Prostate gland (tissue), 2 donors: ENCODE results near the gene ZCCHC14. TPM values are rescaled to one million over a fixed set of nuclear protein-coding genes. Genes with fewer than 3 reads are reported as not detected.
"Not testable (repeated sequence)": the region's sequence is repeated elsewhere in the genome, so short reads cannot be mapped to it uniquely, and the experiment has no call there.

ENCODE experiments used
- DNase-seq: peaks from one replicate; pipeline ENCODE4 v3.0.0-alpha.2; 2019; ENCODE audit warnings: low spot score
- H3K27ac ChIP-seq, 2 donors: fragments of 200-600 bp; sonication (generic); 2 replicates each; pipeline ENCODE4 v1.5.1; 2017 to 2019
- H3K27me3 ChIP-seq: fragments of 200-600 bp; sonication (generic); replicated peaks from 2 replicates; pipeline ENCODE4 v1.5.1; 2019; ENCODE audit not compliant: insufficient read depth
- H3K36me3 ChIP-seq, 2 donors: fragments of 200-600 bp; sonication (generic); 1 replicate in 1 of 2; 2 replicates in 1 of 2; pipeline versions ENCODE4 v1.5.1 to v1.8.1; 2017 to 2019
- H3K4me1 ChIP-seq: fragments of 200-600 bp; sonication (generic); replicated peaks from 2 replicates; pipeline ENCODE4 v1.5.1; 2019
- H3K4me3 ChIP-seq, 2 donors: fragments of 200-600 bp; sonication (generic); 2 replicates each; pipeline ENCODE4 v1.5.1; 2017 to 2019
- H3K9me3 ChIP-seq: fragments of 200-600 bp; sonication (generic); 2 replicates; pipeline ENCODE4 v1.5.1; 2017
- CTCF ChIP-seq, 4 experiments: fragments of 200-600 bp in 2 of 4; fragments of 450-650 bp in 2 of 4; sonication (generic) in 2 of 4; IDR thresholded peaks; 1 replicate in 3 of 4; 2 replicates in 1 of 4; pipeline ENCODE4 v1.5.1; 2016 to 2019; ENCODE audit warnings: antibody characterized with exemption in 4 of 4, mild to moderate bottlenecking in 2 of 4, moderate library complexity in 2 of 4
- POLR2A ChIP-seq: fragments of 450-650 bp; IDR thresholded peaks from one replicate; pipeline ENCODE4 v1.6.1; 2016; ENCODE audit warnings: antibody characterized with exemption, mild to moderate bottlenecking
- POLR2AphosphoS5 ChIP-seq: sonication (generic); formaldehyde crosslinking; IDR thresholded peaks from one replicate; pipeline ENCODE4 v1.6.1; 2017; ENCODE audit warnings: antibody characterized with exemption
- WGBS: methylation state at CpG from one replicate; pipeline ENCODE4 v1.1.5; 2018; 5-methylcytosine and 5-hydroxymethylcytosine counted together
- intact Hi-C: fragments of 100-400 bp; cut with DNase I; formaldehyde crosslinking; loops from one replicate; pipeline ENCODE4 v1.14.2; 2022
- total RNA-seq, 2 donors: library from RNA; depleted of rRNA; stranded (reverse); fragments of >200 nt; gene quantifications; one replicate each; pipeline ENCODE4 v1.1.0, GENCODE V29; 2016

ZCCHC14 gene
- total RNA-seq, 2 donors from 2014 or later, result 14.9 to 55.7 TPM

GRCh38 chr16:87483481-87483880 lies 9.3 kb downstream of the ZCCHC14 start:
- Histone ChIP-seq H3K36me3 (no peaks in the 10 kb centered on the region), H3K27me3 (no peaks in the 10 kb centered on the region), H3K4me1 (no peaks in the 10 kb centered on the region), H3K4me3 (no peak overlapping the region), H3K27ac (no peak overlapping the region), H3K9me3 (no peaks in the 10 kb centered on the region)
- intact Hi-C loops, result no loop called here
- 59% methylated on average over 5 of the region's 5 CpGs for WGBS
- TF ChIP-seq POLR2A (no peak), CTCF (IDR thresholded peaks at IDR 0.05) (no peak), POLR2AphosphoS5 (no peak)
- no peak for DNase-seq

- H3K27ac ChIP-seq, DNase-seq, H3K4me3 ChIP-seq, intact Hi-C loops, H3K27me3 ChIP-seq, H3K4me1 ChIP-seq, H3K9me3 ChIP-seq, H3K36me3 ChIP-seq: not testable (repeated sequence)
- WGBS, result 92% methylated on average over 6 of the region's 6 CpGs
These were observed 10.2 kb downstream of the ZCCHC14 start for GRCh38 chr16:87482670-87483069.

- intact Hi-C loops, result no loop called here
- no peaks in the 10 kb centered on the region for H3K36me3 ChIP-seq
- no peak for DNase-seq
- no peak overlapping the region for H3K27ac ChIP-seq
- H3K4me3 ChIP-seq, result no peak overlapping the region
- H3K4me1 ChIP-seq, result no peaks in the 10 kb centered on the region
- H3K27me3 ChIP-seq, result no peaks in the 10 kb centered on the region
- 91% methylated on average over 9 of the region's 9 CpGs for WGBS
- TF ChIP-seq CTCF (IDR thresholded peaks at IDR 0.05), result no peak
- no peaks in the 10 kb centered on the region for H3K9me3 ChIP-seq
These were observed 10.6 kb downstream of the ZCCHC14 start for GRCh38 chr16:87482266-87482665.

DNA sequence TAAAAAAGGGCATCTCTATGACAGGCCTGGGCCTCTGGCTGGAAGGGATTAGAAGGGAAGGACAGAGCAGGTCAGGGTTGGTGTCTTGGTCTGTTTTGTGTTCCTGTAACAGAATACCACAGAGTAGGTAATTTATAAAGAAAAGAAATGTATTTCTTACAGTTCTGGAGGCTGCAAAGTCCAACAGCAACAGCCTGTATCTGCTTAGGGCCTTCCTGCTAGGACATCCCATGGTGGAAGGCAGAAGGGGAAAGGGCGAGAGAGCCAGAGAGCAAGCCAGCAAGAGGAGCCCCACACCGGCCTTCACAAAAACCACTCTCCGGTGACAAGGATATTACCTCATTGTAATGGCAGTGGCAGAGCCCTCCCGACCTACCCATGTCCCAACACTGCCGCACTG lies 11.1 kb downstream of the ZCCHC14 start:
- H3K4me1 ChIP-seq, H3K4me3 ChIP-seq, H3K36me3 ChIP-seq, DNase-seq, H3K27me3 ChIP-seq, intact Hi-C loops, H3K9me3 ChIP-seq, H3K27ac ChIP-seq: not testable (repeated sequence)
- WGBS, result 98% methylated on average over 5 of the region's 5 CpGs

- DNase-seq, intact Hi-C loops, H3K36me3 ChIP-seq, H3K9me3 ChIP-seq, H3K27ac ChIP-seq, H3K4me1 ChIP-seq, H3K27me3 ChIP-seq, H3K4me3 ChIP-seq: not testable (repeated sequence)
- 86% methylated on average over 30 of the region's 30 CpGs for WGBS
These were observed 15.4 kb downstream of the ZCCHC14 start for GRCh38 chr16:87477209-87477981.

GRCh38 chr16:87474566-87474996 lies 18.2 kb downstream of the ZCCHC14 start:
- no peaks in the 10 kb centered on the region for H3K4me1 ChIP-seq
- H3K27me3 ChIP-seq, result no peaks in the 10 kb centered on the region
- no peaks in the 10 kb centered on the region for H3K36me3 ChIP-seq
- WGBS, result 69% methylated on average over 7 of the region's 7 CpGs
- TF ChIP-seq POLR2AphosphoS5 (no peak), POLR2A (no peak), CTCF (IDR thresholded peaks at IDR 0.05) (no peak)
- intact Hi-C loops, result no loop called here
- H3K9me3 ChIP-seq, result no peaks in the 10 kb centered on the region
- H3K27ac ChIP-seq, result no peak overlapping the region
- no peak for DNase-seq
- no peak overlapping the region for H3K4me3 ChIP-seq
